HG03558 (cell line): ENCODE results near the gene SNIP1.
"Not testable (repeated sequence)": the region's sequence is repeated elsewhere in the genome, so short reads cannot be mapped to it uniquely, and the experiment has no call there.

Experiments used
- ATAC-seq: cut with Tn5 transposase; IDR thresholded peaks from one replicate; pipeline ENCODE4 v1.9.1; 2021; ENCODE audit warnings: moderate number of reproducible peaks; ENCODE audit not compliant: unreplicated experiment; ENCODE audit errors: extremely low read depth

Gene SNIP1

GRCh38 chr1:37553927-37554808 lies at the start of gene SNIP1:
TSS of gene SNIP1 (minus strand) at chr1:37554293. CDS start at chr1:37554229, 64 bp downstream.
- no peak for ATAC-seq

- ATAC-seq, result no peak
Measured at GRCh38 chr1:37602750-37603694, 48.9 kb upstream of the SNIP1 start.

- no peak for ATAC-seq
Measured at GRCh38 chr1:37601441-37601840, 47.3 kb upstream of the SNIP1 start.

- no peak for ATAC-seq
Measured at GRCh38 chr1:37599940-37600339, 45.8 kb upstream of the SNIP1 start.

- no peak for ATAC-seq
Measured at GRCh38 chr1:37596182-37596667, 42.1 kb upstream of the SNIP1 start.

GRCh38 chr1:37595440-37596181 lies 41.5 kb upstream of the SNIP1 start, which contains the start of gene GNL2:
TSS of gene GNL2 (minus strand) at chr1:37595937. CDS start at chr1:37595822, 115 bp downstream.
- peak; percentile 88 for ATAC-seq

GRCh38 chr1:37593726-37594125 lies 39.6 kb upstream of the SNIP1 start:
- ATAC-seq, result no peak

- no peak for ATAC-seq
Measured at GRCh38 chr1:37588939-37589338, 34.8 kb upstream of the SNIP1 start.

GRCh38 chr1:37584544-37584943 lies 30.5 kb upstream of the SNIP1 start:
- ATAC-seq, result not testable (repeated sequence)

- no peak for ATAC-seq
Measured at GRCh38 chr1:37575692-37576091, 21.6 kb upstream of the SNIP1 start.

- no peak for ATAC-seq
Measured at GRCh38 chr1:37574834-37575480, 20.9 kb upstream of the SNIP1 start.

GRCh38 chr1:37570528-37571334 lies 16.6 kb upstream of the SNIP1 start:
- no peak for ATAC-seq

- no peak for ATAC-seq
Measured at GRCh38 chr1:37567023-37567422, 12.9 kb upstream of the SNIP1 start.

- no peak for ATAC-seq
Measured at GRCh38 chr1:37564892-37565291, 10.8 kb upstream of the SNIP1 start.

GRCh38 chr1:37562984-37563383 lies 8.9 kb upstream of the SNIP1 start:
- no peak for ATAC-seq

- no peak for ATAC-seq
Measured at GRCh38 chr1:37561133-37562132, 7.3 kb upstream of the SNIP1 start.

GRCh38 chr1:37560401-37561132 lies 6.5 kb upstream of the SNIP1 start:
- ATAC-seq, result no peak
